ENCODE measurements around the gene NEURL1. TPM values are rescaled to one million over a fixed set of nuclear protein-coding genes. Genes with fewer than 3 reads are reported as not detected.

The NEURL1 gene
- total and polyA plus RNA-seq, 8 donors: 11.0 to 69.9 (median 18.6) TPM

- 61 to 62% methylated on average over 4 of the region's 4 CpGs for WGBS, 2 donors
- H3K4me3 ChIP-seq: no peak overlapping the region
- no peaks in the 10 kb centered on the region for H3K4me1 ChIP-seq
- intact Hi-C loops (cut with DNase I): no loop called here
- H3K36me3 ChIP-seq: no peaks in the 10 kb centered on the region
- no peak overlapping the region for H3K27ac ChIP-seq
- no peaks in the 10 kb centered on the region for H3K9me3 ChIP-seq
- FAIRE-seq: no peak
- no peaks in the 10 kb centered on the region for H3K27me3 ChIP-seq
- ATAC-seq: no peak
- DNase-seq: no peak
- TF ChIP-seq CTCF (IDR thresholded peaks at IDR 0.05): no peak
Observed at GRCh38 chr10:103459615-103460014, 33.9 kb upstream of the NEURL1 start.

- 76 to 84% methylated on average over 4 of the region's 4 CpGs for WGBS, 2 donors
- H3K4me3 ChIP-seq: no peak overlapping the region
- ATAC-seq: no peak
- TF ChIP-seq CTCF (IDR thresholded peaks at IDR 0.05): no peak
- no peak for FAIRE-seq
- H3K36me3 ChIP-seq: no peaks in the 10 kb centered on the region
- DNase-seq: no peak
- no peaks in the 10 kb centered on the region for H3K9me3 ChIP-seq
- H3K27me3 ChIP-seq: no peaks in the 10 kb centered on the region
- no peaks in the 10 kb centered on the region for H3K4me1 ChIP-seq
- H3K27ac ChIP-seq: no peak overlapping the region
- intact Hi-C loops (cut with DNase I): no loop called here
Observed at GRCh38 chr10:103463499-103463898, 30.0 kb upstream of the NEURL1 start.

GRCh38 chr10:103465411-103466179 is 27.9 kb upstream of the NEURL1 start:
- no peaks in the 10 kb centered on the region for H3K9me3 ChIP-seq
- 84 to 86% methylated on average over 14 of the region's 14 CpGs for WGBS, 2 donors
- intact Hi-C loops (cut with DNase I): no loop called here
- H3K4me1 ChIP-seq: no peaks in the 10 kb centered on the region
- no peak overlapping the region for H3K4me3 ChIP-seq
- no peak for TF ChIP-seq CTCF (IDR thresholded peaks at IDR 0.05)
- ATAC-seq (peak in 1 of 4 donors; percentile 25), FAIRE-seq (no peak), DNase-seq (no peak)
- no peaks in the 10 kb centered on the region for H3K36me3 ChIP-seq
- H3K27me3 ChIP-seq: no peaks in the 10 kb centered on the region
- no peak overlapping the region for H3K27ac ChIP-seq

GRCh38 chr10:103466734-103467133 is 26.8 kb upstream of the NEURL1 start:
- H3K9me3 ChIP-seq: no peaks in the 10 kb centered on the region
- FAIRE-seq: no peak
- WGBS, 2 donors: 86 to 88% methylated on average over 3 of the region's 3 CpGs
- H3K27me3 ChIP-seq: no peaks in the 10 kb centered on the region
- H3K27ac ChIP-seq: no peak overlapping the region
- no peak for ATAC-seq
- no peak for DNase-seq
- no peak for TF ChIP-seq CTCF (IDR thresholded peaks at IDR 0.05)
- no peaks in the 10 kb centered on the region for H3K4me1 ChIP-seq
- intact Hi-C loops (cut with DNase I): no loop called here
- H3K4me3 ChIP-seq: no peak overlapping the region
- no peaks in the 10 kb centered on the region for H3K36me3 ChIP-seq

GRCh38 chr10:103467406-103467805 is 26.1 kb upstream of the NEURL1 start:
- Histone ChIP-seq H3K27ac (no peak overlapping the region), H3K4me1 (no peaks in the 10 kb centered on the region), H3K4me3 (no peak overlapping the region), H3K36me3 (no peaks in the 10 kb centered on the region), H3K27me3 (no peaks in the 10 kb centered on the region), H3K9me3 (no peaks in the 10 kb centered on the region)
- no peak for TF ChIP-seq CTCF (IDR thresholded peaks at IDR 0.05)
- WGBS, 2 donors: 85 to 86% methylated on average over 7 of the region's 7 CpGs
- ATAC-seq (no peak), DNase-seq (no peak), FAIRE-seq (no peak)
- intact Hi-C loops (cut with DNase I): no loop called here

Measured in pancreas (tissue), 10 donors.